ENCODE data around the gene USP10. TPM values are rescaled to one million over a fixed set of nuclear protein-coding genes. Genes with fewer than 3 reads are reported as not detected.

Gene USP10
- total RNA-seq, 1 experiment from 2014 or later, result 50.4 TPM

GRCh38 chr16:84763164-84763563 is 63.4 kb downstream of the USP10 start:
- intact Hi-C loops (cut with micrococcal nuclease), result no loop called here
- Histone ChIP-seq H3K79me2 (ENCODE audit: low read length) (peaks cover 20% of the 10 kb centered on the region; the same call in 1 of the 2 replicates), H3K9me2 (replicated peaks; ENCODE audit: low read length) (no peaks in the 10 kb centered on the region), H3K27ac (ENCODE audit: low read length) (no peak overlapping the region), H3K4me3 (ENCODE audit: low read length) (no peak overlapping the region), H3K4me2 (ENCODE audit: low read length) (no peak overlapping the region), H3K9ac (ENCODE audit: low read length) (no peak overlapping the region), H3K36me3 (ENCODE audit: low read depth, low read length) (peaks cover 43% of the 10 kb centered on the region), H4K20me1 (ENCODE audit: low read length) (no peaks in the 10 kb centered on the region), H2AFZ (ENCODE audit: low read length) (no peak overlapping the region), H3F3A (ENCODE audit: low read length, unreplicated experiment) (no peaks in the 10 kb centered on the region), H3K27me3 (ENCODE audit: low read length) (no peaks in the 10 kb centered on the region), H3K4me1 (ENCODE audit: insufficient read depth, low read length) (no peaks in the 10 kb centered on the region), H3K9me3 (ENCODE audit: low read length) (no peaks in the 10 kb centered on the region)
- no TSS peak for BruUV-seq (replicated peaks)
- ATAC-seq (no peak), DNase-seq (no peak)
- TF ChIP-seq CTCF (conservative IDR thresholded peaks at IDR 0.05; ENCODE audit: low read depth, low read length) (no peak), EZH2phosphoT487 (IDR thresholded peaks at IDR 0.05; ENCODE audit: borderline replicate concordance, low read length) (no peak), EZH2 (IDR thresholded peaks at IDR 0.05; ENCODE audit: low read length, unreplicated experiment) (no peak)
- POLR2A ChIA-PET (ENCODE audit: unreplicated experiment), result no interaction called here
- CTCF ChIA-PET, result no interaction called here

GRCh38 chr16:84763629-84764028 is 63.8 kb downstream of the USP10 start:
- Histone ChIP-seq H3K27ac (ENCODE audit: low read length) (no peak overlapping the region), H3K4me2 (ENCODE audit: low read length) (no peak overlapping the region), H3K4me1 (ENCODE audit: insufficient read depth, low read length) (no peaks in the 10 kb centered on the region), H4K20me1 (ENCODE audit: low read length) (no peaks in the 10 kb centered on the region), H3K27me3 (ENCODE audit: low read length) (no peaks in the 10 kb centered on the region), H3K4me3 (ENCODE audit: low read length) (no peak overlapping the region), H2AFZ (ENCODE audit: low read length) (no peak overlapping the region), H3F3A (ENCODE audit: low read length, unreplicated experiment) (no peaks in the 10 kb centered on the region), H3K36me3 (ENCODE audit: low read depth, low read length) (peaks cover 48% of the 10 kb centered on the region), H3K9me3 (ENCODE audit: low read length) (no peaks in the 10 kb centered on the region), H3K9ac (ENCODE audit: low read length) (no peak overlapping the region), H3K79me2 (ENCODE audit: low read length) (peaks cover 15% of the 10 kb centered on the region; the same call in 1 of the 2 replicates), H3K9me2 (replicated peaks; ENCODE audit: low read length) (no peaks in the 10 kb centered on the region)
- BruUV-seq (replicated peaks), result no TSS peak
- ATAC-seq, result no peak
- CTCF ChIA-PET, result no interaction called here
- no peak for TF ChIP-seq CTCF (conservative IDR thresholded peaks at IDR 0.05; ENCODE audit: low read depth, low read length)
- no peak for TF ChIP-seq EZH2 (IDR thresholded peaks at IDR 0.05; ENCODE audit: low read length, unreplicated experiment)
- TF ChIP-seq EZH2phosphoT487 (IDR thresholded peaks at IDR 0.05; ENCODE audit: borderline replicate concordance, low read length), result no peak
- DNase-seq, result no peak
- POLR2A ChIA-PET (ENCODE audit: unreplicated experiment), result no interaction called here
- intact Hi-C loops (cut with micrococcal nuclease), result no loop called here

- Histone ChIP-seq H3K36me3 (ENCODE audit: low read depth, low read length) (peaks cover 50% of the 10 kb centered on the region), H3K9ac (ENCODE audit: low read length) (no peak overlapping the region), H3K9me2 (replicated peaks; ENCODE audit: low read length) (no peaks in the 10 kb centered on the region), H4K20me1 (ENCODE audit: low read length) (no peaks in the 10 kb centered on the region), H3K27me3 (ENCODE audit: low read length) (no peaks in the 10 kb centered on the region), H3K27ac (ENCODE audit: low read length) (no peak overlapping the region), H3K4me3 (ENCODE audit: low read length) (no peak overlapping the region), H3K9me3 (ENCODE audit: low read length) (no peaks in the 10 kb centered on the region), H3K79me2 (ENCODE audit: low read length) (0 out of 2 replicates have a peak, but pooled peaks cover 2% of the 10 kb centered on the region), H3F3A (ENCODE audit: low read length, unreplicated experiment) (no peaks in the 10 kb centered on the region), H3K4me1 (ENCODE audit: insufficient read depth, low read length) (no peaks in the 10 kb centered on the region), H2AFZ (ENCODE audit: low read length) (no peak overlapping the region), H3K4me2 (ENCODE audit: low read length) (no peak overlapping the region)
- no TSS peak for BruUV-seq (replicated peaks)
- TF ChIP-seq EZH2 (IDR thresholded peaks at IDR 0.05; ENCODE audit: low read length, unreplicated experiment) (no peak), CTCF (conservative IDR thresholded peaks at IDR 0.05; ENCODE audit: low read depth, low read length) (no peak), EZH2phosphoT487 (IDR thresholded peaks at IDR 0.05; ENCODE audit: borderline replicate concordance, low read length) (no peak)
- DNase-seq, result no peak
- no peak for ATAC-seq
- ChIA-PET CTCF (no interaction called here), POLR2A (ENCODE audit: unreplicated experiment) (no interaction called here)
- intact Hi-C loops (cut with micrococcal nuclease), result no loop called here
These were observed 65.2 kb downstream of the USP10 start for GRCh38 chr16:84764970-84765369.

Measured in PC-3 (cell line).